Glutamatergic neuron (in vitro differentiated cells): Measurements from ENCODE around the gene CDC42. TPM values are rescaled to one million over a fixed set of nuclear protein-coding genes. Genes with fewer than 3 reads are reported as not detected.

Experiments used
- DNase-seq: peaks from one replicate; pipeline ENCODE4 v3.0.0; 2022
- H3K27ac Mint-ChIP-seq: one replicate; pipeline ENCODE4 v1.8.0; 2020; ENCODE audit warnings: mild to moderate bottlenecking, mixed read lengths, inconsistent platforms; ENCODE audit not compliant: unreplicated experiment
- H3K27me3 Mint-ChIP-seq: one replicate; pipeline ENCODE4 v1.8.0; 2020; ENCODE audit warnings: mild to moderate bottlenecking, moderate library complexity, mixed read lengths, inconsistent platforms; ENCODE audit not compliant: unreplicated experiment
- H3K36me3 Mint-ChIP-seq: one replicate; pipeline ENCODE4 v1.8.0; 2020; ENCODE audit warnings: mild to moderate bottlenecking, mixed read lengths, inconsistent platforms; ENCODE audit not compliant: unreplicated experiment
- H3K4me1 Mint-ChIP-seq: one replicate; pipeline ENCODE4 v1.8.0; 2020; ENCODE audit warnings: mild to moderate bottlenecking, low read depth, mixed read lengths, inconsistent platforms; ENCODE audit not compliant: unreplicated experiment
- H3K4me3 Mint-ChIP-seq: one replicate; pipeline ENCODE4 v1.8.0; 2020; ENCODE audit warnings: mild to moderate bottlenecking, mixed read lengths, inconsistent platforms; ENCODE audit not compliant: unreplicated experiment
- H3K9me3 Mint-ChIP-seq: one replicate; pipeline ENCODE4 v1.8.0; 2020; ENCODE audit warnings: mild to moderate bottlenecking, moderate library complexity, mixed read lengths, inconsistent platforms; ENCODE audit not compliant: unreplicated experiment
- total RNA-seq: library from RNA; stranded (reverse); fragmentation: NEBNext Ultra II Directional; extraction: Animal tissue kit (Norgen Biotek cat#: 25700); gene quantifications from one replicate; pipeline ENCODE4 v1.2.1, GENCODE V29; 2021; ENCODE audit not compliant: unreplicated experiment
- TF ChIP-seq, protein P1 (sequence below): fragments of 200-600 bp; sonication (generic); IDR thresholded peaks from one replicate; pipeline ENCODE4 v1.5.0; 2021; ENCODE audit not compliant: partially characterized antibody, unreplicated experiment

The CDC42 gene
- total RNA-seq, 1 donor from 2014 or later, result 283 TPM

DNA sequence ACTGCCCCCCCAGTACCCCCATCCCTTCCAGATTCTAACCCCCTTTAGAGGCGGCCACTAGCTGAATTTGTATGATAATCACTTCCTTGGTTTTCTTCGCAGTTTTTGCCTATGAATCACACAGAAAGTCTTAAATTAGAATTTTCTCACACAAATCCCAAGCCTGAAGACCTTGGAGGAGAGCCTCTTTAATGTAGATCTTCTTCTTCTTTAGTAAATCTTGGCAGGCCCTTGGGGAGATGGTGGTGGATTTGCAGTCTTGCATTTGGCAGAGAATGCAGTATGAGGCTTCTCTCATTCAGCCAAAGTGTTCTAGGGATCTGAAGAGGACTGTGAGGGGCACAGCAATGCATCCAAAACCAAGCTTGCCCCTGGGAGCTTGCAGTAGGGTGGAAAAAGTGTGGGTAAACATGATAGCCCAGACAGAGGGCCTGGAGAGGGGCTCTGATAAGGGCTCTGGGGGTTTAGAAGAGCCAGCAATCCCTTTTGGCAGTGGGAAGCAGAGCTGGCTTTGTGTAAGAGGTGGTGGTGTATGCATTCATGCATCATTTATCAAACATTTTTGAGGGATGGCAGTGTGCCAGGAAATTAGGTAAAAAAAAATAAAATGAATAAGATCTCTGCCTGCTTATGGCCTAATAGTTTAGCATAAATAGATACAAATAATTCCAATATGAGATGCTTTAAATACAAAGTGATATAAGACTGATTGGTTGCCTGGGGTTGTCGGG, 7.7 kb upstream of the CDC42 start:
- Mint-ChIP-seq H3K4me3 (no peak overlapping the region), H3K27me3 (no peaks in the 10 kb centered on the region), H3K4me1 (no peaks in the 10 kb centered on the region), H3K36me3 (no peaks in the 10 kb centered on the region), H3K27ac (no peak overlapping the region), H3K9me3 (peaks cover 2% of the 10 kb centered on the region)
- DNase-seq, result no peak
- TF ChIP-seq, protein P1, sequence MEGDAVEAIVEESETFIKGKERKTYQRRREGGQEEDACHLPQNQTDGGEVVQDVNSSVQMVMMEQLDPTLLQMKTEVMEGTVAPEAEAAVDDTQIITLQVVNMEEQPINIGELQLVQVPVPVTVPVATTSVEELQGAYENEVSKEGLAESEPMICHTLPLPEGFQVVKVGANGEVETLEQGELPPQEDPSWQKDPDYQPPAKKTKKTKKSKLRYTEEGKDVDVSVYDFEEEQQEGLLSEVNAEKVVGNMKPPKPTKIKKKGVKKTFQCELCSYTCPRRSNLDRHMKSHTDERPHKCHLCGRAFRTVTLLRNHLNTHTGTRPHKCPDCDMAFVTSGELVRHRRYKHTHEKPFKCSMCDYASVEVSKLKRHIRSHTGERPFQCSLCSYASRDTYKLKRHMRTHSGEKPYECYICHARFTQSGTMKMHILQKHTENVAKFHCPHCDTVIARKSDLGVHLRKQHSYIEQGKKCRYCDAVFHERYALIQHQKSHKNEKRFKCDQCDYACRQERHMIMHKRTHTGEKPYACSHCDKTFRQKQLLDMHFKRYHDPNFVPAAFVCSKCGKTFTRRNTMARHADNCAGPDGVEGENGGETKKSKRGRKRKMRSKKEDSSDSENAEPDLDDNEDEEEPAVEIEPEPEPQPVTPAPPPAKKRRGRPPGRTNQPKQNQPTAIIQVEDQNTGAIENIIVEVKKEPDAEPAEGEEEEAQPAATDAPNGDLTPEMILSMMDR, result no peak

DNA sequence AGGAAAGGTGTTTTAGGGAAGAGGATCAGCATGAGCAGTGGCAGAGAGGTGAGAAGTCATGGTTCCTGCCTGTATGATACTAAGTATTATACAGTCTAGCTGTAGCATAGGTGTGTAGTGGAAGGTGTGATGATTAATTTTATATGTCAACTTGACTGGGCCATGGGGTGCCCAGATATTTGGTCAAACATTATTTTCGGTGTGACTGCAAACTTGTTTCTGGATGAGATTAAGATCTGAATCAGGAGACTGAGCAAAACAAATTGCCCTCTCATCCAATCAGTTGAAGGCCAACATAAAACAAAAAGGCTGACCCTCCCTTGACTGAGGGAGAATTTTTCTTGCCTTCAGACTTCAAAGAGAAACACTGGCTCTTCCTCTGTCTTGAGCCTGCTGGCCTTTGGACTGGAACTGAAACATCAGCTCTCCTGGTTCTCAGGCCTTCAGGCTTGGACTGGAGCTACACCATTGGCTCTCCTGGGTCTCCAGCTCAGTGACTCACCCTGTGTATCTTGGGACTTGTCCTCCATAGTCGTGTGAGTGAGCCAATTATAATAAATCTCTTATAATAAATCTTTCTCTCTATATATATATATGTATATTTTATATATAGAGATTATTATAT, 6.8 kb upstream of the CDC42 start:
- Mint-ChIP-seq H3K36me3 (no peaks in the 10 kb centered on the region), H3K9me3 (peaks cover 2% of the 10 kb centered on the region), H3K4me1 (no peaks in the 10 kb centered on the region), H3K27me3 (no peaks in the 10 kb centered on the region), H3K4me3 (no peak overlapping the region), H3K27ac (no peak overlapping the region)
- DNase-seq, result no peak
- TF ChIP-seq, protein P1, result no peak

DNA sequence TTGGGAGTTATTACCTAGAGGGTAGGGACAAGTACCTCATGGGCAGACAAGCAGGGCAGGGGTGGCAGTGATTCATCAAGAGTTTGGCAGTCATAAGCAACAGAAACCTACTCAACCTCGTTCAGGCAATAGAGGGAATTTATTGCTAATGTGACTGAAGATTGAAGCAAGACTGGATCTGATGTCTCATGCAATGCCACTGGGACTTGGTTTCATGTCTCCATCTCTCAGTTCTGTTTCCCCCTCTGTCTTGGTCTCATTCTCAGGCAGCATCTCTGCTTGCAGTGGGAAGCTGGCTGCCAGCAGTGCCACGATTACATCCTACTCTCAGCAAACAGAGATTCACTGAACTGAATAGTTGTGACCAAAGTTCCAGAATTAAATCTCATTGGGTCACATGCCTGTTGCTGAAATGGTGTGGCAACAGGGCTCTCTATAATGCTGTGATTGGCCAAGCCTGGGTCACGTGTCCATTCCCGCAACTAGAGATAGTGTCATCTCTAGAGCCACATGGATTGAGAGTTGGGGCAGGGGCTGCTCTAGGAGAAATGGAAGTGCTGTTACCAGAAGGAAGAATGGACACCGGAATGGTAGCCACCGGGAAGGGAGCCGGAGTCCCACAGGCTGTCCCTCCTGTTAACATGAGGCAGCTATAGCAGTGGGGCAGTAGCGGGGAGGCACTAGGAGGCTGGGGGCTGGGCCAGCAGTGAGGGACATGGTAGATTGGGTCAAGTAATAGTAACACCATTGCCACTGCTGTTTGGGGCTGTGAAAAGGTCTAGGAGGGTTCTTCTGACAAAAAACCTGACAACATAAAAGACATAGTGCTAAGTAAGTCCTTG, 3.9 kb upstream of the CDC42 start:
- DNase-seq, result no peak
- Mint-ChIP-seq H3K9me3 (peaks cover 11% of the 10 kb centered on the region), H3K4me3 (no peak overlapping the region), H3K27ac (no peak overlapping the region), H3K27me3 (peaks cover 5% of the 10 kb centered on the region), H3K36me3 (no peaks in the 10 kb centered on the region), H3K4me1 (no peaks in the 10 kb centered on the region)
- TF ChIP-seq, protein P1, result no peak

GRCh38 chr1:22050330-22050729, 2.2 kb upstream of the CDC42 start:
- Mint-ChIP-seq H3K4me1 (peaks cover 6% of the 10 kb centered on the region), H3K27me3 (peaks cover 5% of the 10 kb centered on the region), H3K27ac (no peak overlapping the region), H3K36me3 (no peaks in the 10 kb centered on the region), H3K9me3 (peaks cover 20% of the 10 kb centered on the region), H3K4me3 (no peak overlapping the region)
- DNase-seq, result no peak
- TF ChIP-seq, protein P1, result no peak
